ENCODE data around the gene PDE4D.

PDE4D gene

GRCh38 chr5:59209758-59210359 is 683.7 kb downstream of the PDE4D start:
- Histone ChIP-seq H2AFZ (ENCODE audit: low read length) (no peak overlapping the region), H3K36me3 (replicated peaks in 1 of 2; ENCODE audit: control insufficient read depth in 2 of 2, insufficient read depth in 2 of 2, low read length in 2 of 2) (no peaks in the 10 kb centered on the region), H3K4ac (ENCODE audit: low read length) (no peak overlapping the region), H2BK15ac (ENCODE audit: low read length) (no peak overlapping the region), H3K4me3 (ENCODE audit: low read length in 2 of 2) (no peak overlapping the region), H3K18ac (ENCODE audit: low read length) (no peak overlapping the region), H3K14ac (ENCODE audit: low read length) (no peak overlapping the region), H2BK120ac (ENCODE audit: low read depth, low read length) (no peak overlapping the region), H4K91ac (ENCODE audit: low read depth, low read length, poor library complexity) (no peak overlapping the region), H2BK5ac (ENCODE audit: low read length) (no peak overlapping the region), H3K27ac (replicated peaks; ENCODE audit: low read length) (no peak overlapping the region), H3K9me3 (replicated peaks in 1 of 2; ENCODE audit: control insufficient read depth in 2 of 2, insufficient read depth in 1 of 2, low read depth in 1 of 2, low read length in 2 of 2) (no peaks in the 10 kb centered on the region), H2AK5ac (ENCODE audit: low read depth, low read length) (no peak overlapping the region), H3K9ac (ENCODE audit: low read depth, low read length, poor library complexity) (no peak overlapping the region), H3K4me2 (ENCODE audit: insufficient read depth, low read length, poor library complexity, severe bottlenecking) (no peak overlapping the region), H3K27me3 (ENCODE audit: control insufficient read depth in 3 of 3, insufficient read depth in 3 of 3, low read depth in 1 of 3, low read length in 3 of 3) (no peaks in the 10 kb centered on the region), H2BK12ac (ENCODE audit: low read length) (no peak overlapping the region), H4K8ac (ENCODE audit: low read depth, low read length) (no peak overlapping the region), H3K4me1 (ENCODE audit: control insufficient read depth in 2 of 2, insufficient read depth in 1 of 2, low read depth in 1 of 2, low read length in 2 of 2) (no peaks in the 10 kb centered on the region), H3K23ac (ENCODE audit: low read depth, low read length, poor library complexity) (no peak overlapping the region), H3K79me1 (ENCODE audit: low read depth, low read length) (no peaks in the 10 kb centered on the region)
- WGBS, 2 donors (ENCODE audit: extremely low coverage in 2 of 2, insufficient read length in 2 of 2, insufficient replicate concordance in 1 of 2) = no CpG with 5 or more reads among the region's 3 CpGs
- no peak for DNase-seq (ENCODE audit: low spot score)

GRCh38 chr5:59208474-59208873 is 685.1 kb downstream of the PDE4D start:
- H4K8ac ChIP-seq (ENCODE audit: low read depth, low read length) = no peak overlapping the region
- no peak overlapping the region for H3K27ac ChIP-seq (replicated peaks; ENCODE audit: low read length)
- H2BK5ac ChIP-seq (ENCODE audit: low read length) = no peak overlapping the region
- H3K27me3 ChIP-seq (ENCODE audit: control insufficient read depth in 3 of 3, insufficient read depth in 3 of 3, low read depth in 1 of 3, low read length in 3 of 3) = no peaks in the 10 kb centered on the region
- H3K14ac ChIP-seq (ENCODE audit: low read length) = no peak overlapping the region
- no peaks in the 10 kb centered on the region for H3K9me3 ChIP-seq (replicated peaks in 1 of 2; ENCODE audit: control insufficient read depth in 2 of 2, insufficient read depth in 1 of 2, low read depth in 1 of 2, low read length in 2 of 2)
- H3K4ac ChIP-seq (ENCODE audit: low read length) = no peak overlapping the region
- no peak overlapping the region for H3K23ac ChIP-seq (ENCODE audit: low read depth, low read length, poor library complexity)
- H4K91ac ChIP-seq (ENCODE audit: low read depth, low read length, poor library complexity) = no peak overlapping the region
- no peak overlapping the region for H2BK120ac ChIP-seq (ENCODE audit: low read depth, low read length)
- no peak overlapping the region for H2AK5ac ChIP-seq (ENCODE audit: low read depth, low read length)
- no peak overlapping the region for H2BK12ac ChIP-seq (ENCODE audit: low read length)
- no peak overlapping the region for H2AFZ ChIP-seq (ENCODE audit: low read length)
- H3K36me3 ChIP-seq (replicated peaks in 1 of 2; ENCODE audit: control insufficient read depth in 2 of 2, insufficient read depth in 2 of 2, low read length in 2 of 2) = no peaks in the 10 kb centered on the region
- no peak overlapping the region for H3K9ac ChIP-seq (ENCODE audit: low read depth, low read length, poor library complexity)
- no peak for DNase-seq (ENCODE audit: low spot score)
- H2BK15ac ChIP-seq (ENCODE audit: low read length) = no peak overlapping the region
- no peak overlapping the region for H3K18ac ChIP-seq (ENCODE audit: low read length)
- H3K4me2 ChIP-seq (ENCODE audit: insufficient read depth, low read length, poor library complexity, severe bottlenecking) = no peak overlapping the region
- no peaks in the 10 kb centered on the region for H3K4me1 ChIP-seq (ENCODE audit: control insufficient read depth in 2 of 2, insufficient read depth in 1 of 2, low read depth in 1 of 2, low read length in 2 of 2)
- no peaks in the 10 kb centered on the region for H3K79me1 ChIP-seq (ENCODE audit: low read depth, low read length)
- H3K4me3 ChIP-seq (ENCODE audit: low read length in 2 of 2) = no peak overlapping the region

DNA sequence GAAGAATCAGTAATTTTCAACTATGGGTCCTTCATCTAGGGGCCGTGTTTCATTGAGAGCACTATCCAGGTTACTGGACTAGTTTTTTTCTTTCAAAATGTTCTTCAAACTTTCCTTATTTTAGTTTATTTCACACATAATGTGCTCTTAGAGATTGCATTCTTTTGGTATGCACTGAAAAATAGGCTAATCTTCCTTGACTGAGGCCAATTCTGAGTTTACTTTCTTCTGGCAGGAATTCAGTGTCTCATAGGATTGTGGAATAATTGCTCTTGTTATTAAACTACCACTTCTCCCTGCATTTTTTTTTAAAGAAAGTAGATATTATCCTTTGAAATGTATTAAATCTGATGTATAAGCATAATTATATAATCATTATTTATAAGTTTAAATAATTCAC is 686.1 kb downstream of the PDE4D start:
- Histone ChIP-seq H3K79me1 (ENCODE audit: low read depth, low read length) (no peaks in the 10 kb centered on the region), H3K27ac (replicated peaks; ENCODE audit: low read length) (no peak overlapping the region), H2BK15ac (ENCODE audit: low read length) (no peak overlapping the region), H4K91ac (ENCODE audit: low read depth, low read length, poor library complexity) (no peak overlapping the region), H3K9me3 (replicated peaks in 1 of 2; ENCODE audit: control insufficient read depth in 2 of 2, insufficient read depth in 1 of 2, low read depth in 1 of 2, low read length in 2 of 2) (no peaks in the 10 kb centered on the region), H3K4me1 (ENCODE audit: control insufficient read depth in 2 of 2, insufficient read depth in 1 of 2, low read depth in 1 of 2, low read length in 2 of 2) (no peaks in the 10 kb centered on the region), H3K36me3 (replicated peaks in 1 of 2; ENCODE audit: control insufficient read depth in 2 of 2, insufficient read depth in 2 of 2, low read length in 2 of 2) (no peaks in the 10 kb centered on the region), H4K8ac (ENCODE audit: low read depth, low read length) (no peak overlapping the region), H2BK12ac (ENCODE audit: low read length) (no peak overlapping the region), H3K14ac (ENCODE audit: low read length) (no peak overlapping the region), H3K4ac (ENCODE audit: low read length) (no peak overlapping the region), H3K27me3 (ENCODE audit: control insufficient read depth in 3 of 3, insufficient read depth in 3 of 3, low read depth in 1 of 3, low read length in 3 of 3) (no peaks in the 10 kb centered on the region), H3K23ac (ENCODE audit: low read depth, low read length, poor library complexity) (no peak overlapping the region), H2AK5ac (ENCODE audit: low read depth, low read length) (no peak overlapping the region), H3K9ac (ENCODE audit: low read depth, low read length, poor library complexity) (no peak overlapping the region), H2AFZ (ENCODE audit: low read length) (no peak overlapping the region), H2BK5ac (ENCODE audit: low read length) (no peak overlapping the region), H3K4me3 (ENCODE audit: low read length in 2 of 2) (no peak overlapping the region), H3K18ac (ENCODE audit: low read length) (no peak overlapping the region), H2BK120ac (ENCODE audit: low read depth, low read length) (no peak overlapping the region), H3K4me2 (ENCODE audit: insufficient read depth, low read length, poor library complexity, severe bottlenecking) (no peak overlapping the region)
- no CpG with 5 or more reads among the region's 1 CpG for WGBS, 2 donors (ENCODE audit: extremely low coverage in 2 of 2, insufficient read length in 2 of 2, insufficient replicate concordance in 1 of 2)
- DNase-seq (ENCODE audit: low spot score) = no peak

GRCh38 chr5:59206132-59206581 is 687.4 kb downstream of the PDE4D start:
- Histone ChIP-seq H3K4me2 (ENCODE audit: insufficient read depth, low read length, poor library complexity, severe bottlenecking) (no peak overlapping the region), H3K4ac (ENCODE audit: low read length) (no peak overlapping the region), H3K14ac (ENCODE audit: low read length) (no peak overlapping the region), H3K36me3 (replicated peaks in 1 of 2; ENCODE audit: control insufficient read depth in 2 of 2, insufficient read depth in 2 of 2, low read length in 2 of 2) (no peaks in the 10 kb centered on the region), H4K8ac (ENCODE audit: low read depth, low read length) (no peak overlapping the region), H3K4me3 (ENCODE audit: low read length in 2 of 2) (no peak overlapping the region), H2BK15ac (ENCODE audit: low read length) (no peak overlapping the region), H3K9me3 (replicated peaks in 1 of 2; ENCODE audit: control insufficient read depth in 2 of 2, insufficient read depth in 1 of 2, low read depth in 1 of 2, low read length in 2 of 2) (no peaks in the 10 kb centered on the region), H4K91ac (ENCODE audit: low read depth, low read length, poor library complexity) (no peak overlapping the region), H3K9ac (ENCODE audit: low read depth, low read length, poor library complexity) (no peak overlapping the region), H3K18ac (ENCODE audit: low read length) (no peak overlapping the region), H2BK5ac (ENCODE audit: low read length) (no peak overlapping the region), H2AK5ac (ENCODE audit: low read depth, low read length) (no peak overlapping the region), H2BK12ac (ENCODE audit: low read length) (no peak overlapping the region), H3K79me1 (ENCODE audit: low read depth, low read length) (no peaks in the 10 kb centered on the region), H3K27me3 (ENCODE audit: control insufficient read depth in 3 of 3, insufficient read depth in 3 of 3, low read depth in 1 of 3, low read length in 3 of 3) (no peaks in the 10 kb centered on the region), H2AFZ (ENCODE audit: low read length) (no peak overlapping the region), H3K23ac (ENCODE audit: low read depth, low read length, poor library complexity) (no peak overlapping the region), H3K27ac (replicated peaks; ENCODE audit: low read length) (no peak overlapping the region), H3K4me1 (ENCODE audit: control insufficient read depth in 2 of 2, insufficient read depth in 1 of 2, low read depth in 1 of 2, low read length in 2 of 2) (no peaks in the 10 kb centered on the region), H2BK120ac (ENCODE audit: low read depth, low read length) (no peak overlapping the region)
- no peak for DNase-seq (ENCODE audit: low spot score)
- no CpG with 5 or more reads among the region's 1 CpG for WGBS, 2 donors (ENCODE audit: extremely low coverage in 2 of 2, insufficient read length in 2 of 2, insufficient replicate concordance in 1 of 2)
